Stimulated activated CD4-positive, alpha-beta T cell treated with anti-CD3 and anti-CD28 coated beads, TNF-alpha, amount 100 ng/mL, for 1 hour (primary cell): ENCODE results near the gene IFITM5.

ENCODE experiments used
- DNase-seq, 3 donors: peaks; one replicate each; pipeline ENCODE4 v3.0.0-alpha.2; 2020; ENCODE audit warnings: low read depth in 3 of 3, low spot score in 1 of 3

Gene IFITM5

DNA sequence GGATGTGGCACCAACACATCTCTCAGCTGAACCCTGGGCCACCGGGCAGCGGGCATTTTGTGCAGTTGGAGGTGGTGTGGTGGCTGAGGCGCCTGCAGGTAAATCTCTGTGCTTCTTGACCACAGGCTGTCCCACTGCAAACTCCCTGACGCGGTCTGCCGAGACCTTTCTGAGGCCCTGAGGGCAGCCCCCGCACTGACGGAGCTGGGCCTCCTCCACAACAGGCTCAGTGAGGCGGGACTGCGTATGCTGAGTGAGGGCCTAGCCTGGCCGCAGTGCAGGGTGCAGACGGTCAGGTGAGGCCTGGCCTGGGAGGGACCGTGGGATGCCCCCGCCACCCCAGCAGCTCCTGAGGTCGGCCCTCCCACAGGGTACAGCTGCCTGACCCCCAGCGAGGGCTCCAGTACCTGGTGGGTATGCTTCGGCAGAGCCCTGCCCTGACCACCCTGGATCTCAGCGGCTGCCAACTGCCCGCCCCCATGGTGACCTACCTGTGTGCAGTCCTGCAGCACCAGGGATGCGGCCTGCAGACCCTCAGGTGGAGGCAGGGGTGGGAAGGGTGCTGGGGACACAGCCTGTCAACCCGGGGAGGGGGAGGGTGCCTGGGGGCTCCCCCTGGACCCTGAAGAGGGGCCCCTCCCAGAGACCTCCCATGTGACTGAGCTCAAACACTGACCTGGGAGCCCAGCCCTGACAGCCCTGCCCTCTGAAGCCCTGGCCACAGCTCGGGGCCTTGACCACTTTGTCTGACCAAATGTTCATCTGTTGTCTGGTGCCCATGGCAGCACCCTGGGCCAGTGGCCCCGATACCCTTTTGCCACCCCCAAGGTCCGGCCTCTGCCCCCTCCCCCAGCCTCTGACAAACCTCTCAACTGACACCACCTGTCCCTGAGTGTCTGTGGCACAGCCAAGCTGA is 15.0 kb downstream of the IFITM5 start:
- no peak for DNase-seq

GRCh38 chr11:283405-284104 is 15.8 kb downstream of the IFITM5 start:
- no peak for DNase-seq

DNA sequence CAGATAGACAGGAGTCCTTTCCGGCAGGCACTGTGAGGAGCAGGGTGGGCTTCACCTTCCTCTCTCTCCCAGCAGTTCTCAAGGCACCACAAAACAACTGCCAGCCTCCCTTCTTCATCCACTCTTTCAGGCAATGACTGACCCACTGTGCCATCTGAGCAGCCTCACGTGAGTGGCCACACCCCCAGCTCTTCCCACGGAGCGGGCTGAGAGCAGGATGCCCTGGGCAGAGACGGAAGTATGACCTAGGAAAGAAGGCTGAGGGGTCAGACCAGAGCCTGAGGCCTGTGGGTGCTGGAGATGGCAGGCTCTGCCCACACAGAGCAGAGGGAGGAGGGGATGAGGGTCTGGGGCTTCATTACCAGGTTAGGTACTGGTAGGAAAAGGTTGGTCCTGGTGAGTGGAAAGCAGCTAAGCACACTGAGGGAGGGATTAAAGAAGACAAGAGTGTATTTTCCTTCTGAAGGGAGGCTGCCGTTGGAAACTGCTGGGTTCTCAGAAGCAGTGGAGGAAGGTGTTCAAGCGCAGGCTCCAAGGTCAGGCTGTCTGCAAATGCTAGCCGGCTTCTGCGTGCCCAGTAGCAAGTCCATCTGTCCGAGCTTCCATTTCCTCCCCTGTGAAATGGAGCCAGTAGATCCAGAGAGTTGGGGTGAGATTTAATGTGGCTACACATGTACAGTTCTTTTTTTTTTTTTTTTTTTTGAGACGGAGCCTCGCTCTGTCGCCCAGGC is 16.5 kb downstream of the IFITM5 start:
- DNase-seq, result no peak

DNA sequence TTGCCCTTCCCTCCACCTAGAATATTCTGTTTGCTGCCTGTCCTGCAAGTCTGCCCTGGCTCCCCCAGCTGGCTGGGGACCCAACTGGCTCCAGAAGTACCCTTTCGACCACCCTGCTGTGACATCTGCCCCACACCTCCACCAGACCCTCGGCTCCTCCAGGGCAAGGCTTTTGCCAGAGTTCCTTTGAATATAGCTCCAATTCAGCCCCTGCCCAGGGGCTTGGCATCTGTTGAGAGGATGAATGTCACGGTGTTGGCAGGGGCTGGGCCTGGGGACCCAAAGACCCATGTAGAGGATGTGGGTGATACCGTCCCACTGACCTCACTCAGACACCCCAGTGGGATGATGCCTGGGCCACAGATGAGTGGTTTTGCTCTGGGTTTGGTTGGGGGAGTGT is 17.2 kb downstream of the IFITM5 start:
- no peak for DNase-seq

- no peak for DNase-seq
Observed at GRCh38 chr11:281486-282161, 17.7 kb downstream of the IFITM5 start.

GRCh38 chr11:280706-281485 is 18.4 kb downstream of the IFITM5 start:
- DNase-seq, result no peak

DNA sequence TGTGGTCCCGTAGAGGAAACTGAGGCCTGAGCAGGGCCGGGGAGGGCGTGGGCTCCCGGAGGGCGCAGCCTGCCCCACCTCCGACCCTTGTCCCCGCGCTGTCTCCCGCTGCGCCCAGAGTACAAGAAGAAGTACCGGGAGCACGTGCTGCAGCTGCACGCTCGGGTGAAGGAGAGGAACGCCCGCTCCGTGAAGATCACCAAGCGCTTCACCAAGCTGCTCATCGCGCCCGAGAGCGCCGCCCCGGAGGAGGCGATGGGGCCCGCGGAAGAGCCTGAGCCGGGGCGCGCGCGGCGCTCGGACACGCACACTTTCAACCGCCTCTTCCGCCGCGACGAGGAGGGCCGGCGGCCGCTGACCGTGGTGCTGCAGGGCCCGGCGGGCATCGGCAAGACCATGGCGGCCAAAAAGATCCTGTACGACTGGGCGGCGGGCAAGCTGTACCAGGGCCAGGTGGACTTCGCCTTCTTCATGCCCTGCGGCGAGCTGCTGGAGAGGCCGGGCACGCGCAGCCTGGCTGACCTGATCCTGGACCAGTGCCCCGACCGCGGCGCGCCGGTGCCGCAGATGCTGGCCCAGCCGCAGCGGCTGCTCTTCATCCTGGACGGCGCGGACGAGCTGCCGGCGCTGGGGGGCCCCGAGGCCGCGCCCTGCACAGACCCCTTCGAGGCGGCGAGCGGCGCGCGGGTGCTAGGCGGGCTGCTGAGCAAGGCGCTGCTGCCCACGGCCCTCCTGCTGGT is 19.2 kb downstream of the IFITM5 start:
- DNase-seq, result no peak

DNA sequence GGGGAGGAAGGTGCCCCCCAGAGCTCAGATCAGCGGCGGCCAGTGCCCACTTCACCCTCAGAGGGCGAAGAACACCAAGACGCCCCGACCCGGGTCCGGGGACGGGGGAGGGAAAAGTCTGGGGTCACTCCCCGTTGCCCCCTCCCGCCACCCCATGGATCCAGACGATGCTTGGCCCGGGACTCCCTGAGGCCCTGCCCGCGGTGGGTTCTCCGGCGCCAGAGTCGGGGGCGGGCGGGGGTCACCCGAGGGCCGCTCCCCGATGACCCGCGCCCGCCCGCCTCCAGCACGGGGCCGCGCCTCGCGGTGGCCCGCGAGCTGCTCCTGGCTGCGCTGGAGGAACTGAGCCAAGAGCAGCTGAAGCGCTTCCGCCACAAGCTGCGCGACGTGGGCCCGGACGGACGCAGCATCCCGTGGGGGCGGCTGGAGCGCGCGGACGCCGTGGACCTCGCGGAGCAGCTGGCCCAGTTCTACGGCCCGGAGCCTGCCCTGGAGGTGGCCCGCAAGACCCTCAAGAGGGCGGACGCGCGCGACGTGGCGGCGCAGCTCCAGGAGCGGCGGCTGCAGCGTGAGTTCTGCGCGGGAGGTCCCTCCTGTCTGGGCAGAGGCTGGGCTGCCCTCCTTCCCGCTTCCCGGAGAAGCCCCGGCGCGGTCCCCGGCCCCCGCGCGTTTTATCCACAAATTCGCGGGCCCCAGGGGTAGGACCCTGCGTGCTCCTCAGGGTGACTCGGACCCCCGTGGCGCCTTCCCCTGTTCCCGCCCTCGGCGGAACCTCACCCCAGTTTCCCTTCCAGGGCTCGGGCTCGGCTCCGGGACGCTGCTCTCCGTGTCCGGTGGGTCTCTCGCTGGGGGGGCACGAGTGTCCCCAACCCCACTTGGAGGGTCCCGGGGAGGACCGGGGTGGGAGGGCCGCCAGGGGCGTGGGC is 20.0 kb downstream of the IFITM5 start:
- DNase-seq, result no peak

GRCh38 chr11:278001-278951 is 21.1 kb downstream of the IFITM5 start, which contains the start of gene NLRP6:
TSS of gene NLRP6 (plus strand) at chr11:278407. CDS start at chr11:278570, 163 bp downstream.
- no peak for DNase-seq

DNA sequence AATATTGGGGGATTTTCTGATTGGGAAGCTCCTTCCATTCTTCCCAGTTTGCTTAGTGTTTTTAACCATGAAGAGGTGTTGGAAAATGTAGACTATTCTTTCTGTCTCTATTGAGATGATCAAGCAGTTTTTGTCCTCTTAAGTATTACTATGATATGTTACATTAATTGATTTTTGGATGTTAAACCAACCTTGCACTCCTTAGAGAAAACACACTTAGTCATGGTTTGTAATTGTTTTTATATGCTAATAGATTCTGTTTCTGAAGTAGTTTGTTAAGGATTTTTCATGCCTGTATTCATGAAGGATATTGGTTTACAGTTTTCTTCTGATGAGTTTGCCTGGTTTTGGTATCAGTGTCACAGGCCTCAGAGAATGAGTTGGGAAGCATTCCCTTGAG is 23.1 kb downstream of the IFITM5 start:
- no peak for DNase-seq

DNA sequence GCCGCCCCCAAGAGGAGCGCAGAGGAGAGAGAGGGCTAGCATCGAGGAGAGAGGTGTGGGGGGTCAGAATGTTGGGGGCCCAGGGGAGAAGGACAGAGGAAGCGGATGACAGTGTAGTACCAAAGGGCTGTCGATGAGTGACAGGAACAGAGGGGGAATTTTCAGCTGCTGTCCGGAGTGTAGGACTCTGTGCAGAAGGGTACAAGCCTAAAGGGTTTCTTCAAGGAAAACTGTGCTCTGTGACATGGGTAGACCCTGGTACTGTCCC is 26.5 kb downstream of the IFITM5 start:
- DNase-seq, result no peak

DNA sequence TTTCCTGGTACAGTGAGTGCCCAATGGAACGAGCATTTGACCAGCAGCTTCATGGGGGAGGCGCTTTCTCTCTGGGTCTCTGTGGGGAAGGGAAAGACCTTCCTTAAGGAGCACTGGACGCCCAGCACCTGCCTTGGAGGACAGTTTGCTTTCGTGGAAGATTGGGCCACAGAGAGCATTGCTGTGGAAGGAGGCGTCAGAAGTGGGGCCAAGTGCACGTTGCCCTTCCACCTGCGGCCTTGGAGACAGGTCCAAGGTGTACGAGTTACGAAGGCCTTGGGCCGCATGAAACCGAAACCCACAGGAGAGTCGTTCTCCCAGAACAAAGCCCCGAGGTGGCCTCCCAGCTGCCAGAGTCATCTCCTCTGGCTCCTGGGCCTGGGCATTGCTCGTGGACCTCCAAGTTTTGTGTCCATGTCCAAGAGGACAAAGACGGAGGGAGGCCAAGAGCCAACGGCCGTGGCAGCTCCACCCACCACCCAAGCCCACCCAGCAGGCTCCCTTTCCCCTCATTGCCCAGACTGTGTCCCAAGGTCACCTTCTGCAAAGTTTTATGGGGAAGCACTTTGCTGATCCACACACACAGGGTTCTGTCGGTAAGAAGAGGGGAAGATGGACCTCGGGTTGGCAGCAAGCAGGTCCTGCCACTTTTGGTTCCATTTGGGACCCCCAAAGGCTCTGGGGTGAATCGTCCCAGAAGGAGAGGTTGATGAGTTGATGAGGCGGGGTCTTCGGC is 27.0 kb downstream of the IFITM5 start:
- no peak for DNase-seq

- no peak for DNase-seq
Observed at GRCh38 chr11:271319-271715, 28.0 kb downstream of the IFITM5 start.

- DNase-seq, result no peak
Observed at GRCh38 chr11:270451-271318, 28.6 kb downstream of the IFITM5 start.

GRCh38 chr11:269146-269890 is 30.0 kb downstream of the IFITM5 start:
- no peak for DNase-seq
